Stimulated activated CD8-positive, alpha-beta memory T cell treated with anti-CD3 and anti-CD28 coated beads, Interleukin-2, amount 100 ng/mL, for 48 hours (primary cell): ENCODE data around the gene CYP46A1.
A peak's percentile ranks its signal among the peaks of the same experiment; 100 is the strongest.

Experiments
- DNase-seq, 2 donors: peaks; one replicate each; pipeline ENCODE4 v3.0.0-alpha.2; 2020; ENCODE audit warnings: low read depth in 2 of 2

Gene CYP46A1

DNA sequence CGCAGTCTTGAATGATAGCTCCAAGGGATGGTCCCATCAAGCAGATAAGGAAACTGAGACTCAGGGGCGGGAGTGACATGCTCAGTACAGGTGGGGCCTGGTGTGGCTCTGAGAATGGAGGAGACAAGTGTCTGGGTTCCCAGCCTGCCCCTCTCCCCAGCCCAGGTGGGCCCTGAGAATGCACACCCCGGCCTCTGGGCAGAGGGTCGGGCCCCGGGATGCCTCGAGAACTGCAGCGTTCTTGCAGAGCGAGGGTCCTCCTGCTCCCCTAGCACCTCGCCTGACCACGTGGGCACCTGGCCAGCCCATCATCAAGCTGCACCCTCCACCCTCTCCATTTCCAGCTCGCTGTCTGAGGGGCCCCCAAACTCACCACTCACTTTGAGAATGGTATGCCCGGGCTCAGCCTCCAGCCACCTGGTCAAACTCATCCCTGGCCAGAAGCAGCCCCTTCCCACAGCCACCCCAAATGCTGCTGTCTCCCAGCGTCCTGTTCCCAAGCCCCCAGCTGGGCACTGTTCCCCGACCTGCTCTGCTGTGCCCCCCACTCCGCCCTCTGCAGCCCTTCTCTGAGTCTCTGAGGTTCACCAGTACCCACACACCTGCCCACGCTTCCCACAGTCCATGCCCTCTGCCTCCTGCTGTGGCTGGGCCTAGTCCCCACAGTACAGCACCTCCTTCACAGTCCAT is 44.3 kb downstream of the CYP46A1 start:
- no peak for DNase-seq

DNA sequence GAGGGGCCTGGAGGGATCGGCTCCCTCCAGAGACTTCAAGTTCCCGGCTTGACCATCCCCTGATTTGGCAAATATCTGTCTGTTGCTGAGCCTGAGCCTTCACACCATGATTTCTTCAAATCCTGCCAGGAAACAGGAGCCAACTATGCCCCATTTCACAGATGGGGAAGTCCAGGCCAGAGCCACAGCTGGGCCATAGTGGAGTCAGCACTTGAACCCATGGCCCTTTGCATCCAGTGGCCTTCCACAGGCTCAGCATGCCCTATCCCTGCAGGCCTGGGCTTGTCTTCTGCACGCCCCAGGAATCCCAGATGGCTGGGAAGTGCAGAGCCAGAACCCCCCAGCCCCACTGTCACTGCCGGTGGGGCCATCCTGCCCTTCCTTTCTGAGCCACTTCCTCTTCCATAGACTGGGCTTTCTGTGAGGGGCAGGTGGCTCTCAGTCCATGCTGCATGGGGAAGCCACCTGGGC is 44.9 kb downstream of the CYP46A1 start:
- no peak for DNase-seq

DNA sequence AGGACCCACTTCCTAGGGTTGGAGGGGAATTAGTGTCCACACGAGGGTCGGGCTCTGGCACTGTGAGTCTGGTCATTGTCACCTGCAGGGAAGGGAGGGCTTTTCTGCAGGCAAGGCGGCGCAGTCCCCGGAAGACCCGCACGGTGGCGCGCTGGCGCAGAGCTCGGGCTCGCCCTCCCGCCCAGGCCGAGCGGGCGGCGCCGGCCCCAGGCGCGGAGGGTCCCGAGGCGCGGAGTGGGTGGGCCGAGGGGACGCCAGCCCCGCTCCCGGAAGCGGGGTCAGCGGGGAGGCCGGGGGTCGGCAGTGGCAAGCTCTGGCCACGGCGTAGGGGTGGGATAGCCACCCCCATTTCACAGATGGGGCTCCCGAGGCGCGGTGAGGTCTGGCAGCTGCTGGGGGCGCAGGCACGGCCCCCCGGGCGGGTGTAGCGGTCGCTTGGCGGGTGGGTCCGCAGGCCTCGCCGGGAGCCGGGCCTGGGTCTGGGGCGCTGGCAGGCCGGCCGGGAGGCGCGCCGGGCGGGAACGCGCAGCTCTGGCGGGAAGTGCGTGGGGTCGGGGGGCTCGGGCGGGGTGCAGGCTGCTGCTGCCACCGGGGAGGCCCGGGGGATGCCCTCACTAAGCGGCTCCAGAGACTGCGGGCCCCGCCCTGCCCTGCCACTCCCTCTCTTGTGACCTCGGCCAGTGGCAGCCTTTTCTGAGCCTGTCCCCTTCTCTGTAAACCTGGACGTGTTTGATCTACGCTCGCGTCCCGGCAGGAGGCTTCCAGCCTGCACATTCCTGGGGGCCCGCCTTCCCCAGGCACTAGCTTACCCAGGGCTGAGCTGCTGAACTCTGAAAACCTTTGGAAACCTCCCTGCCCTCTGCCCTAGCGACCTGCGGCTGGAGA is 46.1 kb downstream of the CYP46A1 start:
- DNase-seq, result peak; percentile 58 to 67

DNA sequence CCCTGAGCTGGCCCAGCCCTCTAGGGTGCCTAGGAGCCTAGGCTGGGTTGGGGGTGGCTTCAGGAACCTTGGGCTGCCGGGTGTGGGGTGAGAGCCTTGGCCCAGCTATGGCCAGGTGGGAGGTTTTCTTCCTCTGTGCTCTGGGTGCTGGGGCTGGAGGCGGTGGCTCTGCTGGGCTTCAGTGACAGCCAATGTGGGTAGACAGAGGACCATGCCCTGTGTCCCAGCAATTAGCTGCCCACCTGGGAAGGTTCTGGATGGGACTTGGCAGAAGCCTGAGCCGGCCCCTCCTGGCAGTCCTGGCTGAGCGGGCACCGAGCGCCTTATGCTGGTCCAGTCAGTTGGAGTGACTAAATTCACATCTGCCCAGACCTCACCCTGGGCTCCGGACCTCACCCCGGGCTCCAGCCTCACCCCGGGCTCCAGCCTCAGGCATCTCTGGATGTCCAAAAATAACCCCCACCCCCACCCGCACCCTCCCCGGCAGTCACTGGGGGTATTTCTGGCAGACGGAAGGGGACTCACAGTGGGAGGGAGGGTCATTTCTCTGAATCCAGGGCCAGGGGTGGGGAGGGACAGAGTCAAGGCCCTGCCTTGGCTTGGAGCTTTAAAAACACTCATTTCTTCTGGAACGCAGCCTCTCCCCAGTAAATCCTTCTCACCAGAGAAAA is 46.9 kb downstream of the CYP46A1 start:
- DNase-seq, result no peak

DNA sequence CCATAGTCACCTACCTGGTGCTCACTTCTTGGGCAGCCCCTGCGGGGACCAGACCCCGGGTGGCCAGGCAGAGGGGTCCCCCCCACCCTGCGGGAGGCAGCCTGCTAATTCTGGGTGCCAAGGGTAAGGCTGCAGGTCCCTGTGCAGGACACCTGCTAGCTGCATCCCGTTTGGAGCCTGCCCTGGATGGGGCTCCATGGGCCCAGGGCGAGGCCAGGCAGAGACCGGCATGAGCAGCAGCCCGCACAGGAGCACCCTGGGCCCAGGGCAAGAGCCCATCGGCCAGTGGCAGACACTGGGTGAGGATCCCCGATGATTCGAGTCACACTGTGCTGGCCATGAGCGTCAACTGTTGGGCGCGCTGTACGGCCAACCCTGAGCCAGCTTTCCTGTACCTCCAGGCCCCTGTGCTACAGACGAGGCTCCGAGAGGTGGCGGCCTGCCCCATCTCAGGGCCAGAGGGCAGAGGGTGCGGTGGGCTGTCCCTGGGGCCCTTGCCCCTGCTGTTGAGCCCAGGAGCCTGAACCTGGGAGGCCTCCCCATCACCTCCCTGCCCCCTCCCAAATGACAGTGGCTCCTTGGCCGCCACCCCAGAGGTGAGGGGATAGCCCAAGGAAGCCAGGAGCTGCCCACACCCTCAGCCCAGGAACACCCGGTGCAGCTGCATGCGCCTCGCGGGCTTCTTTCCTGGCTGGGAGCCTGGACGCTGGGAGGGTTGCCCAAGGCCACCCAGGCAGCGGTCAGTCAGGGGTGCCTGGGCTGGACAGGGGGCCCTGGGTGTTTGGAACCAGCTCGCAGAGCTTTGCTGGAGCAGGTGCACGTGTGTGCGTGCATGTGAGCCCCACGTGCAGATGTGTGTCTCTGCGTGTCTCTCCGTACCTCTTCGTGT is 47.7 kb downstream of the CYP46A1 start:
- DNase-seq, result no peak

DNA sequence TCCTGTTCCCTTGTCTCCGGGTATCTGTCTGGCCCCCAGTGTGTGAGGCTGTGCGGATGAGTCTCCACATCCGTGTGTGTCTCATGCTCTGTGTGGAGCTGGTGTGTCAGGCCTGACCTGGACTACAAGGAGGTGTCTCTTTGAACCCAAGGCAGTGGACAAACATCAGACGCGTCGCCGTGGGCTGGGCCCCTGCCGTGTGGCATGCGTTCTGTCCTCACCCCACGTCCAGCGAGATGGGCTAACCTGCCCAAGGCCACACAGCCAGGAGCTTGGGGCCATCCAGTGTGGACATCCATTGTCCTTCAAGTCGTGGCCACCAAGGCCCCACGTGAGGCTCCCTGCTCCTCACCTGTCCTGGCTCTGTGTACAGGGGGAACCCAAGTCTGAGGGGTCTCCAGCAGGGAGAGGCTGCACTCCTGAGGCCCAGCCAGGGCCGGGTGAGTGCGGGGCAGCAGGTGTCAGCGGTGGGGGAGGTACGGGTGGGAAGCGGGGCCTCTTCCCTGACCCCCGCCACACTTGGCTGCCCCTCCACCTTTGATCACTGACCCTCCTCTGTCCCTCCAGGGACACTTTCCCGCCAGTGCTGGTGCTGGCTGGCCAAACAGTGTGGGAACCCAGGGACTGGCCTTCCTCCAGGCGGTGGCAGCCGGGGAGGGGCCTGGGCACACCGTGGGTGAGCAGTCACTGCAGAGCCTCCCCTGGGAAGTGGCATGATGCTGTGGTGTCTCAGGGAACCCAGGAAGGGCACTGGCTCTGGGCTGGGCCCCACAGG is 48.5 kb downstream of the CYP46A1 start:
- DNase-seq, result no peak

DNA sequence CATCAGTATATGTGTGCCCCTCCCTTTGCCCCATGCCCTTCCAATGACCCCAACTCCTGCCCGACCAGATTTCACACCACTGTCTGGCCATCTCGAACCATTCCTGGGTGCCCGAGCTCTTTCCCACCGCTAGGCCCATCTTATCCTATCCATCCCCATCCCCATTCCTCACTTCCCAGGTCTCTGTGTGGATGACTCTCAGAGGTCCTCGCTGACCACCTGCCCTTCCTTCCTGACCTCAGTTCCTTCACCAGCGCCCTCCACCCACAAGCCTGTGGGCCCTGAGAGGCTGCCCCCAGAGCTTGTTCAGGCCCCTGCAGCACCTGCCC is 49.1 kb downstream of the CYP46A1 start:
- DNase-seq, result no peak

DNA sequence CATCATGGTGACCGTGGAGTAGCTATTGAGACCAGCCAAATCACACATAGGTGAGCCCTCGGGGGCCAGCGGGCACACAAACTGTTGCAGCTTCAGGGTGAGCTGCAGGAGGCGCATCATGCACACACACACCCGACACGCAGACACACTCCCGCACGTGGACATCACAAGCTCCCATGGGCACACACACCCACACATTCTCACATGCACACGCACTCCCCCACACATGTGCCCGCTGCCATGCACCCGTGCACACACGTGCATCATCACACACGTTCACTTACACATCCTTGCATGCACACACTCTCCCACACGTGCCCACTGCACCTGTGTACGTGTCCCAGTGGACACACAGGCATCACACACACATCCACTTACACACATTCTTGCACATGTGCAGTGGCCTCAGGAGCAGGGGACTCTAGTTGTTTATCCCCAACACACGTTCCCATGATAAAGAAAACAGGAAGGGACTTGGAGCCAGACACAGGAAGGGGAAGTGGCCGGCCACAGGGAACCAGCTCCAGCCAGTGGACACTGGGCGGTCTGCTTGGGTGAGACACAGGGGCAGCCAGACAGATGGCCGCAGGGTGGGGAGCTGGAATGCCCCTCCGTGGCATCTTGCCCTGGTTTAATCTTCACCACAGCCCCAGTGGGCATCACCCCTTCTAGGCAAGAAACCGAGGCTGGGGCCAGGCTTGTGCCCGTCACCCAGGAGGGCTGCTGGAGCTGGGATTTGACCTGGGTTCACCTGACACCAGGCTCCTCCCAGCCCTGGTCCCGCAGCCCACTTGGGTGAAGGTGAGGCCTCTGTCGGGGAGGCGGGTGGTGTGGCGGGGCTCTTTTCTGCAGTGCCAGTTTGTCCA is 49.7 kb downstream of the CYP46A1 start:
- DNase-seq, result no peak

DNA sequence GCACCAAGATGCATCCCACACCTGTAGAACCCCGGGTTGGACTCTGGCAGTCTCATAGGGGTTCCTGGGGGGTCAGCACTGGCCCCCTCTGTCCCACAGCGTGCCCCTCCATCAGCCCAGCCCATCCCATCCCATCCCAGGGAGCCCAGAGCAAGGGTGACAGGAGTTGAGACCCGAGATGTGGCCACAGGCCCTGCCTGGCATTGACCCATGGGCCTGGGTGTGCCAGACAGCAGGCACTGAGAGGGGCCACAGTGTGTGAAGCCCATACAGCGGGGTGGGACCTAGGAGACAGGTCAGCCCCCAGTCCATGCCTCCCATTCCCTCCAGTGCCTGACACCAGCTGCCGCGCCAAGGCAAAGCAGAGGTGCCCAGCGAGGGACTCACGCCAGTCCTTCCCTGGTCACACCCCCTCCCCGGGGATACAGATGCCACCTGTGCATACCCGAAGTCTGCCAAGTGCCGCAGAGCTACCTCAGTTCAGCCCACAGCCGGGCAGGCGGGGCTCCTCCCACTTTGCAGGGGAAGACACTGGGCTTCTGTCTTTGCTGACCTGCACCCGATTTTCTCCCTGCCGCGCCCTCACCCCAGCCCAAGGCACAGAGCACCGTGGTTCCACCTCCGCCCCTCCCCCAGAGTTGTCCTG is 50.4 kb downstream of the CYP46A1 start:
- no peak for DNase-seq

DNA sequence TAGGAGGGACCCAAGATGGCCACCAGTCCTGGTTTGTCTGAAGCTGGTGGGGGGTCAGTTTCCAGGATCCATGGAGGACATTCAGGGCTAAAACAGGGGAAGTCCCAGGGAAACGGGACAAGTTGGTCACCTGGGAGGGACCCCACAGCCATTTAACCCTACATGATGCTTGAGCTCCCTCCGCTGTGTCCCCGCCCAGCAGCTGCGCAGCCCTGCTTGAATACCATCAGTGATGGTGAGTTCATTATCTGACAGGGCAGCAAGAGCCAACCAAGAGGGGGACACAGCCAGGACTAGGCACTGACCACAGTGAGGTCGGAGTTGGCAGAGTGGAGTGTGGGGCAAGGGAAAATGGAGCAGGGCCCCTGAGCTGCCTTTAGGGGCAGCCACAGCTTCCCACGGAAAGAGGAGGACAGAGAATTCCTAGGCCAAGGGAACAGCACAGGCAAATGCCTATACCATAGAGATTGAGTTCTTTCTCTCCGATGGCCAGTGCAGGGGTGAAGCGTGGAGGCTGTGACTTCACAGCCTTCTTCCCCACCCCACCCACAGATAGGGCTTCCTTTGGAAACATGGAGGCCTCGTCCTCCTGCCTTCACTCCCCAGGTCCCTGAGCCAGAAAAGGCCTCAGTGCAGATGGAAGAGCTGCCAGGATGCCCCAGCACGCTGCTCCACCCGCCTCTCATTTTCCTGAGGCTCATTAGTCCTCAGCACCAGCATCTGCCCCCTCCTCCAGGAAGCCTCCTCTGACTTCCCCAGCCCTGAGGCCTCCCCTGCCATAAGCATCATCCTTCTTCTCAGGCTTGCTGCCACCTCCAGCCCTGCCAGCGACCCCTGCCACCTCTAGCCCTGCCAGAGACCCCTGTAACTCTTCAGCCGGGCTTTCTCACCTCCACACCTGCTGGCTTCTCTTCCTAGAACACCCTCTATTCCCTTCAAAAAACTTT is 51.4 kb downstream of the CYP46A1 start:
- DNase-seq, result no peak

DNA sequence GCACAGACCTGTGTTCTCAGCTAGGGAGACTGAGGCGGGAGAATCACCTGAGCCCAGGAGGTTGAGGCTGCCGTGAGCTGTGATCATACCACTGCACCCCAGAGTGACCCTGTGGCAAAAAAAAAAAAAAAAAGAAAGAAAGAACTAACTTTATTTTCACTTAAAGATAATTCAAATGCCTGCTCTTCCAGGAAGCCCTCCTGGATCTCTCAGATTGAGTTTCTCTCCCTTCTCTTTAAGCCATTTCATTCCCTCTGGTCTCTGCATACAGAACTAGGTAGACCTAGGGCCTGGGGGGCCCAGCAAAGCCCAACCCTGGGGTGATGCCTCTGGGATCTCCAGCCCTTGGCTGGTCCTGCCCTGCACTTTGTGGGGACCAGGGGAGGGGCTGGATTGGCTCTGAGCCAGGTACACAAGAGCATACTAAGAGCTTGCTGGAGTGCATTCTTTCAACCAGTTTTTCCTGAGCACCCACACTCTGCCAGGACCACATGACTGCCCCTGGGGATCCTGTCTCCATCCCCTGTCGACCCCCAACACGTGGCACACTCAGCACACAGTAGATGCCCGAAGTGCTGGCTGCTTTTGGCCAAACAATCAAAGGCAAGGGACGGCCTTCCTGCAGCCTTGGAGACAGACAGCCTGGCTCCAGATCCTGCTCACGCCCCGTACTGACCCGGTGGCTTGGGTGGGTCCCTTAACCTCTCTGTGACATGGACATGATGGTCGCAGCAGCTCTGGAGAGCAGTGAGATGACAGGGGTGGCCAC is 52.7 kb downstream of the CYP46A1 start:
- DNase-seq, result no peak

DNA sequence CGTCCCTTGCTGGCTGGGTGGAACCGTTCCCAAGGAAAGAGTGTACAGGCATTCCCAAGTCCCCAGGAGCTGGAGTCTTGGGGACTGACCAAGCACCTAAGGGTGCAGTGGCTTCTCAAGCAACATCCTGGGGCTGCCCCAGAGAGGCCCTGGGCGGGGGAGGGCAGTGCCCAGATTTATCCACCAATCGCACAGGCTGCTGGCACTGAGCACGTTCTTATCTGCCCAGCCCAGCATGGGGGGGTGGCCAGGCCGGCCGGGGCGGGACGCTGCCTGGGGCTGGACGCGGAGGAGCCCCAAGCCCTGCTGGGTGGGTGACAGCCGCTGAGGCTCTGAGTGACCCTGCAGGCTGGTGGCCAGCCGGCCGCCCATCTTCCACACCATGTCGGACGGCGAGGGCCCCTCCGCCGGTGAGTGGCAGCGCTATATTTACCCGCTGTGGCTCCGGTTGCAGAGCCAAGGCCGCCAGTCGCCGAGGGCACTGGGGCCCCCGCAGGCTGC is 53.4 kb downstream of the CYP46A1 start:
- DNase-seq, result no peak

DNA sequence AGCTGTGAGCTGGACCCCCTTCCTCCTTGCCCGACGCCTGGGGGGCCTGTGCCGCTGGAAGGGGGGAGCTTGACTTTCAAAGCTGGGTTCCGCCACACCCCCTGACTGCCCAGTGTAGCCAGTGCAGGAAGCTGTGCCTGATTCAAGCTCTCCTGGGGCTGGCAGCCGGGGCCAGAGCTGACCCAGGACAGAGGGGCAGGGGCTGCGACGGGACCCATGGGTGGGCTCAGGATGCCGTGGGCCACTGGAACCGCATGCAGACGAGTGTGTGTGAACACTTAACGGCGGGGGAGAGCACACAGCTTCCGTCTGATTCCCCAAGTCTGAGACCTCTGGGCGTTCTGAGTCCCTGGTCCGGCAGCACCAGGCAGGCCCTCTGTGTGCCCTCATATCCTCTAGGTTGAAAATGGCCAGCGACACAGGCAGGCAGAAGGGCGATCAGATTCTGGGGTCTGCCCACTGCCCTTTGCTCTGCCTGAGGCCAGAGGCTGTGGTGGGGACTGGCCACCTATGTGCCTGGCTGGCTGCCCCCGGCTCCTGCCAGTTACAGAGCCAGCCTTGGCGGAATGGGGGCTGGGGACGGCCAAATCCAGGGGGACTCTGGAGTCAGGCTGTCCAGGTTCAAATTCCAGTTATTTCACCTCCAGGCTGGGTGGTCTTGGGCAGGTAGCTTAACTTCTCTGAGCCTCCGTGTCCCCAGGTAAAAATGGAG is 54.0 kb downstream of the CYP46A1 start:
- DNase-seq, result no peak

DNA sequence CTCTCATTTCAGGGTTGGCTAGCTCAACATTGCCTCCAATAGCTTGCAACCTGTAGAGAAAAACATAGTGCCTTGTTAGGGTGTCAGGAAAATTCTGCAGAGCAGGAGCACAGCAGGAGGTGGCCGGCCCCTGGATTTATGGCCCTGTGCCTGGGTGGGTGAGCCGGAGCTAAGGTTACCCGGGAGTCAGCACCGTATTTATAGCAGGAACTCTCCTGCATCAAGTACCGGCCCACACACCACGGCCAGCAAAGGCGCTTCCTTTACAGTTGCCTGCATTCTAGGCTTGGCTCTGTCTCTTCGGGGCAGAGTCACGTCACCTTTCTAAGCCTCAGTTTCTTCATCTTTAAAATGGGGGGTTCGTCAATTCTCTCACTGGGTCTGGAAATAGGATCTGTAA is 56.3 kb downstream of the CYP46A1 start:
- no peak for DNase-seq

DNA sequence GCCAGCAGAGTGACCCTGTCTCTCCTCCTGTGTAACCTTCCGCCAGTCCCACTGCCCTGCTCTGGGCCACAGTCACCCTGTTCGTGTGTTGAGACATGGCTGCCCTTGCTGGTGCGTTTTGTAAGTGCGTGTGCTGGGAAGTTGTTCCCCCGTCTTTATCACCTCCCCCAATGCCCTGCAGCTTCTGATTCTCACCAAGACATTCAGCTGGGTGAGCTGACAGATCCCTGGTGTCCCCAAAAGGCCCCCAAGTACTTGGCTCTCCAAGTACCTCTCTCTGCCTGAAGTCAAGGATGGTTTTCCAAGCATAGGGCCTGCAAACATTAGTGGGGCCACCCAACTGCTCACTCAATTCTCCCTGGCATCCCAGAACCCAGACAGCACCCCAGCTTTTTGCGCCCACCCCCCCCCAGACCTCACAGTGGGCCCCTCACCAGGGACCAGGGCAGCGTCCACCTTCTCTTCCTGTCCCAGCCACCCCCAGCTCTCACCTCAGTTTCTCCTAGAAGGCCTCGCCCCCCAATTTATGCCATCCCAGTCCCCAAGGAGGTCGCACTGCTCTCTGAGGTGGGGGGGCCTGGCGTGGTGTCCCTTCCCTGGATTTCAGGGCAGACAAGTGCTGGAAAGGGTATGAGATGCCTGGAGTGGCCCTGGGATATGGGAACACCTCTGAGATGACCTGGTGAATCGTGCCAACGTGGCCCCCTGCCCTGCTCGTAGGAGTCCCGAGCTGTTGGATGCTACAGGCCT is 57.3 kb downstream of the CYP46A1 start:
- DNase-seq, result no peak

DNA sequence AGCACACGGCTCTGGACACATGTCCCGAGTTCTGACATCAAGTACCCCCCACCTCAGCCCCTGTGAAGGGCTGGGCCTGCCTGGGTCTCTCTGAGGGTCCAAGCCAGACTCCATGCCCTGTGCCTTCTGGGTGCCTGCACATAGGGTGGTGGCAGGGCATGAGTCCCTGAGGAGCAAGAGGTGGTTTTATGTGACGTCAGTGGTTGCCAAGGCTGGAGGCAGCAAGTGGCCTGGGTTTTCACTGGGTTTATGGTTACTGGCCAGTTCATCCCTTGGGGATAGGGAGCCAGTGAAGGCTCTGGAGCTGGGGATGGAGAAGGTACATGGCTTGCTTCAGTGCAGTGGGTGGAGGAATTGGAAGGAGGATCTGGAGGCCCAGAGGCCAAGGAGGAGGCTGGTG is 58.0 kb downstream of the CYP46A1 start:
- DNase-seq, result no peak
